Cardiac muscle cell (in vitro differentiated cells and primary cell): ENCODE measurements around the gene GET3. TPM values are rescaled to one million over a fixed set of nuclear protein-coding genes. Genes with fewer than 3 reads are reported as not detected.

Experiments
- DNase-seq, 2 donors: peaks; one replicate each; pipeline versions ENCODE4 v3.0.0 to v3.0.0-alpha.2; 2010 to 2017; ENCODE audit warnings: low read depth in 1 of 2, low spot score in 1 of 2
- H3K27ac ChIP-seq: fragments of 200-600 bp; sonication (generic); 2 replicates; pipeline ENCODE4 v1.5.1; 2016
- H3K27me3 ChIP-seq: fragments of 200-600 bp; sonication (generic); 2 replicates; pipeline ENCODE4 v1.6.0; 2016; ENCODE audit warnings: control low read depth
- H3K36me3 ChIP-seq: fragments of 200-600 bp; sonication (generic); 2 replicates; pipeline ENCODE4 v1.5.1; 2016; ENCODE audit warnings: control low read depth
- H3K4me1 ChIP-seq: fragments of 200-600 bp; sonication (generic); 2 replicates; pipeline ENCODE4 v1.8.1; 2017; ENCODE audit warnings: low read depth, mild to moderate bottlenecking, mixed run types
- H3K4me3 ChIP-seq: fragments of 200-600 bp; sonication (generic); 2 replicates; pipeline ENCODE4 v1.5.1; 2016; ENCODE audit warnings: mild to moderate bottlenecking
- H3K9me3 ChIP-seq: fragments of 200-600 bp; sonication (generic); 2 replicates; pipeline ENCODE4 v1.5.1; 2017; ENCODE audit warnings: low read depth, mild to moderate bottlenecking, control low read depth
- polyA plus RNA-seq: library from polyadenylated mRNA; unstranded; fragments of >200 nt; fragmentation: Nextera tagmentation; extraction: Ambion mirVana; gene quantifications from 2 replicates; pipeline ENCODE4 v1.2.1, GENCODE V29; 2016
- total RNA-seq: library from RNA; depleted of rRNA; stranded (reverse); fragments of >200 nt; gene quantifications from 2 replicates; pipeline ENCODE4 v1.2.3, GENCODE V29; 2016
- TF ChIP-seq, protein P1 (sequence below): IDR thresholded peaks from 2 replicates; pipeline ENCODE4 v1.5.1; 2012; ENCODE audit warnings: low read depth, mild to moderate bottlenecking, low read length

Gene GET3
- total and polyA plus RNA-seq, 2 experiments from 2014 or later: 44.8 to 103 TPM

- no peaks in the 10 kb centered on the region for H3K4me1 ChIP-seq
- no peak overlapping the region for H3K27ac ChIP-seq
- no peak overlapping the region for H3K4me3 ChIP-seq
- no peaks in the 10 kb centered on the region for H3K9me3 ChIP-seq
- no peak for DNase-seq
- H3K27me3 ChIP-seq: no peaks in the 10 kb centered on the region
- TF ChIP-seq, protein P1, sequence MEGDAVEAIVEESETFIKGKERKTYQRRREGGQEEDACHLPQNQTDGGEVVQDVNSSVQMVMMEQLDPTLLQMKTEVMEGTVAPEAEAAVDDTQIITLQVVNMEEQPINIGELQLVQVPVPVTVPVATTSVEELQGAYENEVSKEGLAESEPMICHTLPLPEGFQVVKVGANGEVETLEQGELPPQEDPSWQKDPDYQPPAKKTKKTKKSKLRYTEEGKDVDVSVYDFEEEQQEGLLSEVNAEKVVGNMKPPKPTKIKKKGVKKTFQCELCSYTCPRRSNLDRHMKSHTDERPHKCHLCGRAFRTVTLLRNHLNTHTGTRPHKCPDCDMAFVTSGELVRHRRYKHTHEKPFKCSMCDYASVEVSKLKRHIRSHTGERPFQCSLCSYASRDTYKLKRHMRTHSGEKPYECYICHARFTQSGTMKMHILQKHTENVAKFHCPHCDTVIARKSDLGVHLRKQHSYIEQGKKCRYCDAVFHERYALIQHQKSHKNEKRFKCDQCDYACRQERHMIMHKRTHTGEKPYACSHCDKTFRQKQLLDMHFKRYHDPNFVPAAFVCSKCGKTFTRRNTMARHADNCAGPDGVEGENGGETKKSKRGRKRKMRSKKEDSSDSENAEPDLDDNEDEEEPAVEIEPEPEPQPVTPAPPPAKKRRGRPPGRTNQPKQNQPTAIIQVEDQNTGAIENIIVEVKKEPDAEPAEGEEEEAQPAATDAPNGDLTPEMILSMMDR: no peak
- no peaks in the 10 kb centered on the region for H3K36me3 ChIP-seq
Observed at GRCh38 chr19:12767150-12767549, 29.9 kb downstream of the GET3 start.

GRCh38 chr19:12767666-12768065 is 30.4 kb downstream of the GET3 start:
- DNase-seq: no peak
- H3K27me3 ChIP-seq: no peaks in the 10 kb centered on the region
- H3K4me3 ChIP-seq: no peak overlapping the region
- no peaks in the 10 kb centered on the region for H3K4me1 ChIP-seq
- H3K9me3 ChIP-seq: no peaks in the 10 kb centered on the region
- no peak overlapping the region for H3K27ac ChIP-seq
- TF ChIP-seq, protein P1: no peak
- H3K36me3 ChIP-seq: no peaks in the 10 kb centered on the region

GRCh38 chr19:12769689-12770088 is 32.4 kb downstream of the GET3 start:
- Histone ChIP-seq H3K9me3 (no peaks in the 10 kb centered on the region), H3K4me3 (no peak overlapping the region), H3K36me3 (no peaks in the 10 kb centered on the region), H3K27ac (no peak overlapping the region), H3K27me3 (no peaks in the 10 kb centered on the region), H3K4me1 (no peaks in the 10 kb centered on the region)
- DNase-seq: peak in 1 of 2 donors; percentile 78
- TF ChIP-seq, protein P1: no peak

DNA sequence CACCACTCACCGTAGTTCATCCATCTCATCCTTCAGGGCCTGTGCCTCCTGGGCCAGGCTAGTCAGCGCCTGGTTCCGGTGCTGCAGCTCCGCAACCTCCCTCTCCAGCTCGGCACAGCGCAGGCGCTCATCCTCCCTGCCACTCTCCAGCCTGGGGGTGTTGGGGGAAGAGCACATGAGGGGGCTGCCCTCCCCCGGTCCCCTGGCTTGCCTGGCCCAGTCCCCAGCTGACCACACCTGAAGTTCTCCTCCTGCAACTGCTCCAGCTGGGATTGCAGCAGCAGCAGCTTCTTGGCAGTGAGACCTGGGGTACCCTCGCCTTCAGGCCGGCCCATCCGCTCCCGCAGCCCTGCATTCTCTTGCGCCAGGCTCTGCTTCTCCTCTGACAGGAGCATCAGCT is 33.6 kb downstream of the GET3 start:
- no peaks in the 10 kb centered on the region for H3K4me1 ChIP-seq
- H3K27me3 ChIP-seq: no peaks in the 10 kb centered on the region
- TF ChIP-seq, protein P1: no peak

DNA sequence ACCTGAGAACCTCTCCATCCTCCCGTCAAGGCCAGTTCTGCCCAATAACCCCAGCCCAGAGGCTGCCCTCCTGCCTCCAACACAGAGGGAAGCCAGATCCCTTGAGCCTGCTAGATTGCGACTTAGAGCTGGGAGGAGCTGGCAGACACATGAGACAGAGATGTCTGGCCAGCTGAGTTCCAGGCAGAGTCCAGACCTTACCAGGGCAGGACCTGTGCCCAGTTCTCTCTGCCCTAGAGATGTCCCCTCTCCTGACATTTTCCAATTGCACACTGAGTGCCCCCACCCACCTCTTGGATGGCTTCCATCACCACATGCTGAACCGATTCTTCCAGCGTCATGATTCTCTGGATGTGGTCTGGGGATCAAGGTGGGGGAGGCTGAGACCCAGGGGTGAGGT is 35.0 kb downstream of the GET3 start:
- TF ChIP-seq, protein P1: no peak
- Histone ChIP-seq H3K4me3 (no peak overlapping the region), H3K36me3 (no peaks in the 10 kb centered on the region), H3K9me3 (no peaks in the 10 kb centered on the region), H3K27me3 (no peaks in the 10 kb centered on the region), H3K27ac (no peak overlapping the region), H3K4me1 (no peaks in the 10 kb centered on the region)
- no peak for DNase-seq

More for the DNA sequence above, 33.6 kb downstream of the GET3 start:
- Histone ChIP-seq H3K36me3 (no peaks in the 10 kb centered on the region), H3K27ac (no peak overlapping the region), H3K9me3 (no peaks in the 10 kb centered on the region), H3K4me3 (no peak overlapping the region)
- no peak for DNase-seq

DNA sequence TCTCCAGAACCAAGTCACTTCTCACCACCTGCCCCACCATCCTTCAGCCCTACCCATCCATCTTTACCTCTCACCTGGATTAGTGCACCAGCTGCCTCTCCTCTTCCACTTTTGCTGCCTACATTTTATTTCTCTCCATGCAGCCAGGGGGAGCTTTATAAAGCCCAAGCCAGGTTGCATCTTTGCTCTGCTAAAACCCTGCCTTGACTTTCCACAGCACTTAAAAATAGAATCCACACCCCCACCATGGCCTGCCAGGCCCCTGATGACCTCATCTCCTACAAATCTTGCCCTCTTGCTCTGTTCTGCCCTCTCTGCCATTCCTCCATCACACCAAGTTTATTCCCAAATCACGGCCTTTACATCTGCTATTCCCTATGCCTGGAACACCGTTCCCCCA is 36.3 kb downstream of the GET3 start:
- Histone ChIP-seq H3K27me3 (no peaks in the 10 kb centered on the region), H3K9me3 (no peaks in the 10 kb centered on the region), H3K36me3 (no peaks in the 10 kb centered on the region), H3K4me3 (no peak overlapping the region), H3K4me1 (no peaks in the 10 kb centered on the region), H3K27ac (no peak overlapping the region)
- TF ChIP-seq, protein P1: peak; percentile 31
- no peak for DNase-seq
